SK-N-SH (cell line): ENCODE results near the gene MYO1B.

Source experiments
- CTCF ChIP-seq: fragments of 200-600 bp; sonication (generic); IDR thresholded peaks from 2 replicates; pipeline ENCODE4 v1.6.1; 2017; ENCODE audit warnings: antibody characterized with exemption, mild to moderate bottlenecking, moderate library complexity
- EP300 ChIP-seq, 2 experiments: IDR thresholded peaks; 2 replicates each; pipeline versions ENCODE4 v1.4.0 to v1.6.1; 2012; ENCODE audit warnings: borderline replicate concordance in 1 of 2, low read depth in 1 of 2, low read length in 1 of 2
- REST ChIP-seq: IDR thresholded peaks from 2 replicates; pipeline ENCODE4 v1.6.1; 2012; ENCODE audit warnings: mild to moderate bottlenecking, low read depth, low read length, moderate library complexity

GRCh38 chr2:191245869-191246531 is 796 bp downstream of the MYO1B start:
- no peak for TF ChIP-seq EP300 (IDR thresholded peaks at IDR 0.05; ENCODE audit: borderline replicate concordance in 1 of 2, low read depth in 1 of 2, low read length in 1 of 2)
- TF ChIP-seq REST, result no peak
- TF ChIP-seq CTCF, result no peak
